Astrocyte of the spinal cord (primary cell): ENCODE results near the gene LINGO3.

Experiments
- DNase-seq: peaks from one replicate; pipeline ENCODE4 v3.0.0; 2011; ENCODE audit warnings: low read depth, low spot score
- H3K4me3 ChIP-seq: 2 replicates; pipeline ENCODE4 v1.5.1; 2011; ENCODE audit warnings: low read depth, mild to moderate bottlenecking, low read length, moderate library complexity
- in situ Hi-C: cut with HindIII; loops from 2 replicates; pipeline ENCODE4 v1.10.0; 2017; ENCODE audit warnings: low sequenced_read_pairs
- TF ChIP-seq, protein P1 (sequence below): IDR thresholded peaks from 2 replicates; pipeline ENCODE4 v1.5.1; 2012; ENCODE audit warnings: low read depth, mild to moderate bottlenecking, low read length, inconsistent platforms

Gene LINGO3

DNA sequence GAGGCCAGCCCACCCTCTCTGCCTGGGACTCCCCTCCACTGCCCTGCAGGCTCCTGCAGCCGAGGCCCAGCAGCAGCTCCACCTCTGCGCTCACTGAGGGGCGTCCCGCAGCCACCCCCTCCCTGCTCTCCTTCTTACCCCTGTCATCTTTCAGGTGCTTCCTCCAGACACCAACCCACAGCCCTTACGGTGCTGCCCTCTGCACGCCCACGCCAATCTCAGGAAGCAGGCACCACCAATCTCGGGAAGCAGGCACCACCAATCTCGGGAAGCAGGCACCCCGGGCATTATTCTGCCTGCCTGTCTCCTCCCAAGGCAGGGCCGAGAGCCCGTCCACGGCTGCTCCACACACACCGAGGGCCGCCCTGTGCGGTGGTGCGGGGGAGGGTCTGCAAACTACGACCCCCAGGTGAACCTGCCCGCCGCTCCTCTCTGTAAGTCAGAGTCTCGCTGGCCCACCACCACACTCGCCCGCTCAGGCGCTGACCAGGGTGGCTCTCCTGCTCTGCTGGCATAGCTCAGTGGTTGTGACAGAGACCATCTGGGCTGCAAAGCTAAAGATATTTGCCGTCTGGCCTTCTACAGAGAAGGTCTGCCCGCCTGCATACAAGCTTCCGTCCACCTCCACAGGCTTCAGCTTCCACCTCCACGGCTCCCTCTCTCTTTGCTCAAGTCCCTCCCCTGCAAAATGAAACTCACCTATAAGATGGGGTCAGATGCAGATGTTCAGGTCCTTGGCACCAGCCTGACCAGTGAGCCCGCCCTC is 17.5 kb upstream of the LINGO3 start:
- TF ChIP-seq, protein P1, sequence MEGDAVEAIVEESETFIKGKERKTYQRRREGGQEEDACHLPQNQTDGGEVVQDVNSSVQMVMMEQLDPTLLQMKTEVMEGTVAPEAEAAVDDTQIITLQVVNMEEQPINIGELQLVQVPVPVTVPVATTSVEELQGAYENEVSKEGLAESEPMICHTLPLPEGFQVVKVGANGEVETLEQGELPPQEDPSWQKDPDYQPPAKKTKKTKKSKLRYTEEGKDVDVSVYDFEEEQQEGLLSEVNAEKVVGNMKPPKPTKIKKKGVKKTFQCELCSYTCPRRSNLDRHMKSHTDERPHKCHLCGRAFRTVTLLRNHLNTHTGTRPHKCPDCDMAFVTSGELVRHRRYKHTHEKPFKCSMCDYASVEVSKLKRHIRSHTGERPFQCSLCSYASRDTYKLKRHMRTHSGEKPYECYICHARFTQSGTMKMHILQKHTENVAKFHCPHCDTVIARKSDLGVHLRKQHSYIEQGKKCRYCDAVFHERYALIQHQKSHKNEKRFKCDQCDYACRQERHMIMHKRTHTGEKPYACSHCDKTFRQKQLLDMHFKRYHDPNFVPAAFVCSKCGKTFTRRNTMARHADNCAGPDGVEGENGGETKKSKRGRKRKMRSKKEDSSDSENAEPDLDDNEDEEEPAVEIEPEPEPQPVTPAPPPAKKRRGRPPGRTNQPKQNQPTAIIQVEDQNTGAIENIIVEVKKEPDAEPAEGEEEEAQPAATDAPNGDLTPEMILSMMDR: no peak
- no peak for DNase-seq
- in situ Hi-C loops: no loop called here
- H3K4me3 ChIP-seq: no peak overlapping the region

DNA sequence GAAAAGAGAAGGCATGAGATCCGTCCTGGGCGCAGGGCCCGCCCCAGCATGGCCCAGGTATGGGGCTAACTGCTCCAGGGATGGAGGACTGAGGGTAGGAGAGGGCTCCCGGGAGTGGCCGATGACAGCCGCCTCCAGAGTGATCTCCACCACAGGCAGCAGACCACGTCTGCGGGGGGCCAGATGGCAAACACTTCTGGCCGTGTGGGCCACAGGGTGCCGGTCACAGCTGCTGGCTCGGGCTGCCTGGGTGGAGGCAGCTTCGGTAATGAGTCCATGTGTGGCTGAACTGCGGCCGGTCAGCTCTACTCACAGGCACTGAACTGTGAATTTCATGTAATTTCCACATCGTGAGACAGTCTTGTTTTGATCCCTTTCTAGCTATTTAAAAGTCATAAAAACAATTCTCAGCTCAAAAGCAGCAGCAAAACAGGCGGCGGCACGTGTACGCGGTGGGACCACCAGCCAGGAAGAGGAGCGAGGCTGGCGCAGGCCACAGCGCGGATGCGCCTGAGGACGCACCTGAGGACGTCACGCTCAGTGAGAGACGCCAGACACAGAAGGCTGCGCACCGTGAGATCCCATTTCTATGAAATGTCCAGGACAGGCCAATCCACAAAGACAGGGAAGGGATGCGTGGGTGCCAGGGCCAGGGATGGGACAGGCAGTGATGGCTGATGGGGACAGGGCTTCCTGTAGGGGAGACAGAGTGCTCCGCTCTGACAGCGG is 16.4 kb upstream of the LINGO3 start:
- TF ChIP-seq, protein P1: no peak
- no peak for DNase-seq
- no peak overlapping the region for H3K4me3 ChIP-seq
- in situ Hi-C loops: no loop called here

DNA sequence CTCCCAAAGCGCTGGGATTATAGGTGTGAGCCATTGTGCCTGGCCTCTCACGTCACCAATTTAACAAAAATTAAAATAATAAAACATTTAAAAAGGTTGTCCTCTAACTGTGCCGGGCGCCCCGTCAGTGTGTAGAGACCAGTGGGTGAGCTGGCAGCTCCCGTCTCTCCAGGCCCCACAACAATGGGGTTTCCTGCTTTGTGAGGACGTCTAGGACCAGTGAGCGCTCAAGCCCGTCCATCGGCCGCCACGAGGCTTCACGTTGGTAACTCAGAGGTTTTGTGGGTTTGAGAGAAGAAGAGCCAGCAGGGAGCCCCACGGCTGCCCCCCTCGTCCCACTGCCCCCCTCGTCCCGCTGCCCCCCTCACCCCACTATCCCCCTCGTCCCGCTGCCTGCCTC is 15.8 kb upstream of the LINGO3 start:
- no peak overlapping the region for H3K4me3 ChIP-seq
- TF ChIP-seq, protein P1: no peak
- no peak for DNase-seq
- in situ Hi-C loops: no loop called here

DNA sequence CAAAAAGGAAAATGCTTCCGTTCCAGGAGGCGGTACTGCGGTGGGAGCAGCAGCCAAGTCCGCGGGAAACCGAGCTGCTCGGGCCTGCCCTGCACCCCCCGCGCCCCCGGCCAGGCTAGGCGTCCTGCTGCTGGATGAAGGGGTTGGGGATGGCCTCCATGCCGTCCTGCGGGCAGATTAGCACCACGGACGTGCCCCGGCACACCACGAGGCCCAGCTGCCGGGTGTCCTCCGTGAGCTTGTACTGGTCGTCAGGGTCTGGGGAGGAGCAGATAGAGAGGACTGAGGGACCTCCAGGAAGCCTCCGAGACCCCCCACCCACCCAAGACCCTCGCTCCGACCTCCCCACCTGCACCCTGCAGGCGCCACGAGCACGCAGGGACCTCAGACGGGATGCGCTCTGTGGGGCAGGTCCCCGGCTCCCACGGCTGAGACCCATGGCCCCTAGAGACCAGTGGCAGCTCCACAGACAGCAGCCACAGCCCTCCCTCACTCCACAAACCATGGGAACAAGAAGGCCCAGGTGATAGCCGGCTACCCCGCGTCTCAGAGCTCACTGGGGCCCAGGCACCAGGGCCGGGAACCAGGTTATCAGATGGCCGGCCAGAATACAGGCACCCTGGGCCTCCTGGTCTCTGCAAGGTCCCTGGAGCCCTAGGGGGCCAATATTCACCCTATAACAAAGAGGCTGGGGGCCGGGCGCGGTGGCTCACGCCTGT is 13.8 kb upstream of the LINGO3 start:
- in situ Hi-C loops: no loop called here
- H3K4me3 ChIP-seq: no peak overlapping the region
- TF ChIP-seq, protein P1: no peak
- no peak for DNase-seq

DNA sequence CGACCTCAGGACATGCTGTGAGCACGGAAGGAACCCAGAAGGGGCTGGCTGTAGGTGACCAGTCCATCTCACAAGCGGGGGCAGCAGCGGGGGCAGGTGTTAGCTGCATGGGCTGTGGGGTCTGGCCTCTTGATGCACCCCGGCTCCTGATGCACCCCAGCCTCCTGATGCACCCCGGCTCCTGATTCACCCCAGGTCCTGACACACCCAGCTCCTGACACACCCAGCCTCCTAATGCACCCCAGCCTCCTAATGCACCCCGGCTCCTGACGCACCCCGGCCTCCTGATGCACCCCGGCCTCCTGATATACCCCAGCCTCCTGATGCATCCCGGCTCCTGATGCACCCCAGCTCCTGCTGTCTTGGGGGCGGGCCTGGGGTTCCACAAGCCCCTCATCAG is 13.0 kb upstream of the LINGO3 start:
- no peak overlapping the region for H3K4me3 ChIP-seq

DNA sequence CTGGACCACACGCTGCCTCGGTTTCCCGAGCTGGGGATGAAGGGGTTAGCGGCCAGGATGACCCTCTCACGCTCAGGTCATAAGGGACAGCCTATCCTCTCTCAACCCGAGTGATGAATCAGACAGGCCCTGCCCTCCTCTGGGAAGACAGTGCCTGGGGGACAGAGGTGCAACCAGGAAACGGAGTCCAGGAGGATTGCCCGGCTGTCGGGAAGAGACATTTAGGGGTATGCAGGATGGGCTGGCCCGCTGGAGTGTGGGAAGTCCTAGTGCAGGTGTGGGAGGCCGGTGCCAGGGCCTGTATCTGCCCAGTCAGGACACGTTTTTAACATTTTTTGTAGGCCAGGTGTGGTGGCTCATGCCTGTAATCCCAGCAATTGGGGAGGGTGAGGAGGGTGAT is 12.1 kb upstream of the LINGO3 start:
- no peak overlapping the region for H3K4me3 ChIP-seq
- DNase-seq: no peak
- in situ Hi-C loops: no loop called here
- TF ChIP-seq, protein P1: no peak

More for the DNA sequence above, 13.0 kb upstream of the LINGO3 start:
- TF ChIP-seq, protein P1: no peak
- in situ Hi-C loops: no loop called here
- DNase-seq: no peak
